Smooth muscle cell (in vitro differentiated cells): ENCODE results near the gene STPG3. TPM values are rescaled to one million over a fixed set of nuclear protein-coding genes. Genes with fewer than 3 reads are reported as not detected.

Experiments used
- DNase-seq: peaks from one replicate; lab custom pipeline; 2025; ENCODE audit not compliant: unreplicated experiment; lab: John Stamatoyannopoulos, UW
- H2AFZ ChIP-seq: fragments of 200-600 bp; sonication (generic); 2 replicates; pipeline ENCODE4 v1.6.0; 2016; ENCODE audit warnings: antibody characterized with exemption, low read depth, mild to moderate bottlenecking
- H3F3A ChIP-seq: fragments of 200-600 bp; sonication (generic); 2 replicates; pipeline ENCODE4 v1.6.0; 2017; ENCODE audit warnings: antibody characterized with exemption, low read depth
- H3K27ac ChIP-seq: fragments of 200-600 bp; sonication (generic); 2 replicates; pipeline ENCODE4 v1.5.1; 2016; ENCODE audit warnings: low read depth, mild to moderate bottlenecking
- H3K27me3 ChIP-seq: fragments of 200-600 bp; sonication (generic); 2 replicates; pipeline ENCODE4 v1.6.1; 2016; ENCODE audit warnings: low read depth, mild to moderate bottlenecking
- H3K36me3 ChIP-seq: fragments of 200-600 bp; sonication (generic); 2 replicates; pipeline ENCODE4 v1.5.1; 2016; ENCODE audit warnings: low read depth
- H3K4me1 ChIP-seq: fragments of 200-600 bp; sonication (generic); 2 replicates; pipeline ENCODE4 v1.5.1; 2016; ENCODE audit warnings: low read depth
- H3K4me2 ChIP-seq: fragments of 200-600 bp; sonication (generic); 2 replicates; pipeline ENCODE4 v1.6.0; 2016; ENCODE audit warnings: mild to moderate bottlenecking
- H3K4me3 ChIP-seq: fragments of 200-600 bp; sonication (generic); 2 replicates; pipeline ENCODE4 v1.5.1; 2016; ENCODE audit warnings: mild to moderate bottlenecking
- H3K79me2 ChIP-seq: fragments of 200-600 bp; sonication (generic); 2 replicates; pipeline ENCODE4 v1.6.0; 2016; ENCODE audit warnings: low read depth, mild to moderate bottlenecking
- H3K9ac ChIP-seq: fragments of 200-600 bp; sonication (generic); 2 replicates; pipeline ENCODE4 v1.6.0; 2016; ENCODE audit warnings: low read depth
- H3K9me3 ChIP-seq: fragments of 200-600 bp; sonication (generic); replicated peaks from 2 replicates; pipeline ENCODE4 v1.5.1; 2016; ENCODE audit warnings: low read depth
- H4K20me1 ChIP-seq: fragments of 200-600 bp; sonication (generic); 2 replicates; pipeline ENCODE4 v1.6.0; 2016; ENCODE audit warnings: low read depth
- WGBS: methylation state at CpG from one replicate; pipeline ENCODE4 v1.1.7; 2016; ENCODE audit warnings: low lambda C conversion rate; 5-methylcytosine and 5-hydroxymethylcytosine counted together
- polyA plus RNA-seq: library from polyadenylated mRNA; unstranded; fragments of >200 nt; fragmentation: Nextera tagmentation; extraction: Ambion mirVana; gene quantifications from 2 replicates; pipeline ENCODE4 v1.2.1, GENCODE V29; 2016
- total RNA-seq: library from RNA; depleted of rRNA; stranded (reverse); fragments of >200 nt; gene quantifications from 2 replicates; pipeline ENCODE4 v1.2.3, GENCODE V29; 2014
- TF ChIP-seq, protein P1 (sequence below): fragments of 200-600 bp; sonication (generic); IDR thresholded peaks from 2 replicates; pipeline ENCODE4 v1.5.1; 2017; ENCODE audit warnings: borderline replicate concordance, mild to moderate bottlenecking, antibody characterized with exemption; ENCODE audit not compliant: insufficient read depth, poor library complexity, severe bottlenecking

Gene STPG3
- total and polyA plus RNA-seq, 2 experiments from 2014 or later, result not detected

DNA sequence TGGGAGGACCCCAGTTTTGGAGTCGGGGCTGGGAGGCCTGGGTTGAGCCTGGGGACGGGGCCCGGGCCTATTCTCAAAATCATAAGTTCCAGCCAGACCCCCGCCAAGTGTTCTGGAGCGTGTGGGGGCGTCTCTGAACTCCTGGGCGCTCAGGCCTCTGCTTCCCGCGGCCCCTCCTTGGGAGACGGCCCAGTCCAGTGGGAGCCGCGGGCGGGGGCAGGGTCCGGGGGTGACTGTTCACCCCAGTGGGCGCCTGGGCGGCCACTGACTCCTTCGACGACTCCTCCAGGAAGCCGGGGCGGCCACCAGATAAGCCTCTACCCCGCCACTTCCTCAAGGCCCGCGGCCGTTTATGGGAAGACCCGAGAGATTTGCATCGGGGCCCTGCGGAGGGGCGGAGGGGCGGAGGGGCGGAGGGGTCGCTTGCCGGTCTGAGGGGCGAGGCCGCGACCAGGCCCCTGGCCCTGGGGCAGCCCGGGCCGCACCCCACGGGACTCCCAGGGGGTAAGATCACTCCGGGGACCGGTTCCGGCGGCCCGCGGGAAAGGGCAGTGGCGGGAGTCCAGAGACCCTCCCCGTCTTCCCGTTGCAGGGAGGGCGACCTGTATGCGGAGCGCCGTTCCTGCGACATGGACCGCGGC lies 27.1 kb downstream of the STPG3 start:
- 57% methylated on average over 34 of the region's 54 CpGs for WGBS
- Histone ChIP-seq H3K27ac (no peak overlapping the region), H3K4me3 (peak overlapping the region; percentile 50), H3K79me2 (no peaks in the 10 kb centered on the region), H3K36me3 (no peaks in the 10 kb centered on the region), H2AFZ (no peak overlapping the region), H3K4me1 (peaks cover 15% of the 10 kb centered on the region), H3K9ac (no peak overlapping the region), H4K20me1 (peaks cover 34% of the 10 kb centered on the region), H3K4me2 (peak overlapping the region; percentile 88), H3F3A (no peaks in the 10 kb centered on the region), H3K9me3 (no peaks in the 10 kb centered on the region), H3K27me3 (peaks cover 12% of the 10 kb centered on the region)
- TF ChIP-seq, protein P1, sequence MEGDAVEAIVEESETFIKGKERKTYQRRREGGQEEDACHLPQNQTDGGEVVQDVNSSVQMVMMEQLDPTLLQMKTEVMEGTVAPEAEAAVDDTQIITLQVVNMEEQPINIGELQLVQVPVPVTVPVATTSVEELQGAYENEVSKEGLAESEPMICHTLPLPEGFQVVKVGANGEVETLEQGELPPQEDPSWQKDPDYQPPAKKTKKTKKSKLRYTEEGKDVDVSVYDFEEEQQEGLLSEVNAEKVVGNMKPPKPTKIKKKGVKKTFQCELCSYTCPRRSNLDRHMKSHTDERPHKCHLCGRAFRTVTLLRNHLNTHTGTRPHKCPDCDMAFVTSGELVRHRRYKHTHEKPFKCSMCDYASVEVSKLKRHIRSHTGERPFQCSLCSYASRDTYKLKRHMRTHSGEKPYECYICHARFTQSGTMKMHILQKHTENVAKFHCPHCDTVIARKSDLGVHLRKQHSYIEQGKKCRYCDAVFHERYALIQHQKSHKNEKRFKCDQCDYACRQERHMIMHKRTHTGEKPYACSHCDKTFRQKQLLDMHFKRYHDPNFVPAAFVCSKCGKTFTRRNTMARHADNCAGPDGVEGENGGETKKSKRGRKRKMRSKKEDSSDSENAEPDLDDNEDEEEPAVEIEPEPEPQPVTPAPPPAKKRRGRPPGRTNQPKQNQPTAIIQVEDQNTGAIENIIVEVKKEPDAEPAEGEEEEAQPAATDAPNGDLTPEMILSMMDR, result no peak
- no peak for DNase-seq

DNA sequence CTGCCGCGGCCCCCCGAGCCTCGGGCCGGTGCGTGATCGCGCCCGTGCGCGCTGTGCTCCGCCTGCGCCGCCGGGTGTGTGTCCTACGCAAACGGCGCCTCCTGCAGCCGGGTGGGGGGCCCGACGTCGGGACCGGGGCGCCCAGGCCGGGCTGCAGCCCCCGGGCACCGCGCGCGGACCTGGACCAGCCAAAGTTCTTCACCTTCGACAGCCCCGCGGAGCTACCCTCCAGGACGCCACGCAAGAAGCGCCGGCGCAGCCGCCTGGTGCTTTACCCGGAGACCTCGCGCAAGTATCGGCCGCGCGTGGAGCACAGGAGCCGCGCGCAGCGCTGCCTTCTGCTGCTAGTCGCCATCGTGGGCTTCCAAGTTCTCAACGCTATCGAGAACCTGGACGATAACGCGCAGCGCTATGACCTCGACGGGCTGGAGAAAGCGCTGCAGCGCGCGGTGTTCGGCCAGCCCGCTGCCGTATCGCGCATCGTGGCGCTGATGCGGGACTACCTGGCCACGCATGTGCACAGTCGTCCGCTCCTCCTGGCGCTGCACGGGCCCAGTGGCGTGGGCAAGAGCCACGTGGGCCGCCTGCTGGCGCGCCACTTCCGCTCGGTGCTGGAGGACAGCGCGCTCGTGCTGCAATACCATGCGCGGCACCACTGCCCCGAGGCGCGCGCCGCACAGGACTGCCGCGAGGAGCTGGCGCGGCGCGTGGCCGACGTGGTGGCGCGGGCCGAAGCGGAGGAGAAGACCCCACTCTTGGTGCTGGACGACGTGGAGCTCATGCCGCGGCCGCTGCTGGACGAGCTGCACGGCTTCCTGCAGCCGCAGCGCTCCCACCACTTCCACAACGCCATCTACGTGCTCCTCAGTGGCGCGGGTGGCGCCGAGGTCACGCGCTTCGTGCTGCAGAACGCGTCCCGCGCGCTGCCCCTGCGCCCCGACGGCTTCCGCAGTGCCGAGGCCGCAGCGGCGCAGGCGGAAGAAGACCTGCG lies 27.9 kb downstream of the STPG3 start:
- H3K4me1 ChIP-seq, result peaks cover 15% of the 10 kb centered on the region
- no peaks in the 10 kb centered on the region for H3K79me2 ChIP-seq
- no peak overlapping the region for H3K4me3 ChIP-seq
- DNase-seq, result no peak
- H4K20me1 ChIP-seq, result peaks cover 30% of the 10 kb centered on the region
- no peaks in the 10 kb centered on the region for H3F3A ChIP-seq
- no peak overlapping the region for H3K27ac ChIP-seq
- no peak overlapping the region for H3K9ac ChIP-seq
- H3K4me2 ChIP-seq, result peak overlapping the region; percentile 88
- H2AFZ ChIP-seq, result no peak overlapping the region
- 94% methylated on average over 112 of the region's 139 CpGs for WGBS
- TF ChIP-seq, protein P1, result no peak
- H3K27me3 ChIP-seq, result peaks cover 12% of the 10 kb centered on the region
- no peaks in the 10 kb centered on the region for H3K9me3 ChIP-seq
- H3K36me3 ChIP-seq, result no peaks in the 10 kb centered on the region

- Histone ChIP-seq H3K36me3 (no peaks in the 10 kb centered on the region), H3K79me2 (no peaks in the 10 kb centered on the region), H3K4me2 (no peak overlapping the region), H3F3A (no peaks in the 10 kb centered on the region), H3K27ac (no peak overlapping the region), H3K4me1 (peaks cover 15% of the 10 kb centered on the region), H3K9me3 (no peaks in the 10 kb centered on the region), H4K20me1 (peaks cover 25% of the 10 kb centered on the region), H2AFZ (no peak overlapping the region), H3K27me3 (peaks cover 12% of the 10 kb centered on the region), H3K4me3 (no peak overlapping the region), H3K9ac (no peak overlapping the region)
- 97% methylated on average over 41 of the region's 41 CpGs for WGBS
- DNase-seq, result no peak
- TF ChIP-seq, protein P1, result no peak
Observed at GRCh38 chr9:137279741-137280473, 28.8 kb downstream of the STPG3 start.
